Endothelial cell of umbilical vein (primary cell): ENCODE data around the gene RBMS3. TPM values are rescaled to one million over a fixed set of nuclear protein-coding genes. Genes with fewer than 3 reads are reported as not detected.

ENCODE experiments used
- BruUV-seq: library from RNA; stranded (reverse); fragments of 400-500 nt; replicated peaks from 2 replicates; lab custom pipeline; 2021; lab: Mats Ljungman, UMichigan
- CTCF ChIA-PET: fragments of 300-600, 350-600 bp; sonication (Branson Sonifier 250); formaldehyde crosslinking; loops from one replicate; lab custom pipeline; 2021; ENCODE audit warnings: antibody characterized with exemption, inconsistent platforms; lab: Charles Lee
- POLR2A ChIA-PET: fragments of 300-600, 350-600 bp; sonication (Branson Sonifier 250); formaldehyde crosslinking; loops from one replicate; lab custom pipeline; 2021; ENCODE audit warnings: antibody characterized with exemption, inconsistent platforms; lab: Charles Lee
- DNase-seq: peaks from one replicate; pipeline ENCODE4 v3.0.0-alpha.2; 2011; ENCODE audit warnings: low read depth, low spot score
- FAIRE-seq: peaks from 2 replicates; lab custom pipeline; 2011; peaks lifted over from hg19 to GRCh38; lab: Jason Lieb, UNC
- H2AFZ ChIP-seq: 2 replicates; pipeline ENCODE4 v1.6.0; 2012; ENCODE audit warnings: low read depth, low read length, control low read depth, inconsistent platforms
- H3K27ac ChIP-seq: 2 replicates; pipeline ENCODE4 v1.5.1; 2011; ENCODE audit warnings: low read depth, mild to moderate bottlenecking, control low read depth, low read length, moderate library complexity; ENCODE audit not compliant: insufficient read depth
- H3K27me3 ChIP-seq, 2 experiments: 2 replicates each; pipeline versions ENCODE4 v1.6.0 to v1.6.1; 2011; ENCODE audit warnings: low read length in 2 of 2, mixed read lengths in 1 of 2; ENCODE audit not compliant: control insufficient read depth in 2 of 2, insufficient read depth in 2 of 2
- H3K36me3 ChIP-seq, 2 experiments: 2 replicates in 1 of 2; 3 replicates in 1 of 2; pipeline ENCODE4 v1.5.1; 2011; ENCODE audit warnings: low read length in 2 of 2, mild to moderate bottlenecking in 1 of 2, moderate library complexity in 1 of 2; ENCODE audit not compliant: control insufficient read depth in 2 of 2, insufficient read depth in 2 of 2; ENCODE audit errors: extremely low read depth in 1 of 2
- H3K4me1 ChIP-seq: 3 replicates; pipeline ENCODE4 v1.5.1; 2011; ENCODE audit warnings: mild to moderate bottlenecking, low read length; ENCODE audit not compliant: control insufficient read depth, insufficient read depth; ENCODE audit errors: extremely low read depth
- H3K4me2 ChIP-seq: 2 replicates; pipeline ENCODE4 v1.6.1; 2011; ENCODE audit warnings: low read length, control low read depth, mixed read lengths; ENCODE audit not compliant: insufficient read depth
- H3K4me3 ChIP-seq, 3 experiments: fragments of 200-600 bp in 1 of 3; sonication (generic), shearing (Covaris generic) in 1 of 3; replicated peaks in 1 of 3; 2 replicates each; pipeline ENCODE4 v1.5.1; 2011 to 2016; ENCODE audit warnings: control low read depth in 3 of 3, low read length in 3 of 3, mild to moderate bottlenecking in 2 of 3, inconsistent platforms in 1 of 3, low read depth in 1 of 3, moderate library complexity in 1 of 3; ENCODE audit not compliant: insufficient read depth in 1 of 3
- H3K79me2 ChIP-seq: 2 replicates; pipeline ENCODE4 v1.6.0; 2012; ENCODE audit warnings: low read length, inconsistent platforms; ENCODE audit not compliant: control insufficient read depth, insufficient read depth
- H3K9ac ChIP-seq: replicated peaks from 2 replicates; pipeline ENCODE3; 2011; ENCODE audit warnings: low read length, control low read depth; ENCODE audit not compliant: insufficient read depth; ENCODE audit errors: extremely low read depth
- H3K9me1 ChIP-seq: replicated peaks from 3 replicates; pipeline ENCODE4 v1.6.0; 2011; ENCODE audit warnings: mild to moderate bottlenecking, low read length; ENCODE audit not compliant: control insufficient read depth, insufficient read depth; ENCODE audit errors: extremely low read depth
- H3K9me3 ChIP-seq: replicated peaks from 2 replicates; pipeline ENCODE4 v1.5.1; 2012; ENCODE audit warnings: low read length, inconsistent platforms; ENCODE audit not compliant: control insufficient read depth, insufficient read depth
- H4K20me1 ChIP-seq: replicated peaks from 2 replicates; pipeline ENCODE3; 2011; ENCODE audit warnings: mild to moderate bottlenecking, low read length; ENCODE audit not compliant: control insufficient read depth, insufficient read depth; ENCODE audit errors: extremely low read depth
- FOS ChIP-seq: IDR thresholded peaks from 2 replicates; pipeline ENCODE4 v1.6.1; 2011; ENCODE audit warnings: mild to moderate bottlenecking, low read length, moderate library complexity, borderline replicate concordance; ENCODE audit not compliant: insufficient read depth
- GATA2 ChIP-seq: IDR thresholded peaks from 2 replicates; pipeline ENCODE4 v1.7.0; 2011; ENCODE audit warnings: low read depth, mild to moderate bottlenecking, moderate library complexity, mixed read lengths, low read length; ENCODE audit not compliant: insufficient read length, insufficient read depth
- JUN ChIP-seq: IDR thresholded peaks from 2 replicates; pipeline ENCODE4 v1.6.1; 2011; ENCODE audit warnings: borderline replicate concordance, low read depth; ENCODE audit not compliant: insufficient read length, insufficient read depth
- MAX ChIP-seq: IDR thresholded peaks from 2 replicates; pipeline ENCODE4 v1.6.1; 2011; ENCODE audit not compliant: insufficient read depth, insufficient read length
- MYC ChIP-seq: IDR thresholded peaks from one replicate; pipeline ENCODE4 v1.6.1; 2011; ENCODE audit warnings: mild to moderate bottlenecking, low read depth, low read length
- POLR2A ChIP-seq: IDR thresholded peaks from 2 replicates; pipeline ENCODE4 v1.6.1; 2012; ENCODE audit warnings: low read depth, mild to moderate bottlenecking, control low read depth, low read length
- POLR2AphosphoS5 ChIP-seq: IDR thresholded peaks from 2 replicates; pipeline ENCODE4 v1.6.1; 2012; ENCODE audit warnings: low read depth, mild to moderate bottlenecking, control low read depth, low read length, moderate library complexity; ENCODE audit not compliant: insufficient read depth
- dilution Hi-C: fragments of 300-500 bp; cut with MboI; formaldehyde crosslinking; loops from one replicate; pipeline ENCODE4 v1.15.0; 2019; ENCODE audit warnings: low sequenced_read_pairs; ENCODE audit not compliant: extremely low pct_ligation_motif_present
- intact Hi-C: fragments of 100-400 bp; cut with micrococcal nuclease; formaldehyde crosslinking; loops from one replicate; pipeline ENCODE4 v1.10.0; 2022
- polyA plus RNA-seq, 4 experiments: library from polyadenylated mRNA; depleted of rRNA in 3 of 4; stranded (reverse) in 3 of 4; unstranded in 1 of 4; fragments of >200 nt; gene quantifications; 2 replicates each; pipeline versions ENCODE4 v1.2.1 to v1.2.3, GENCODE V29; 2011 to 2012; ENCODE audit warnings: missing spikeins in 1 of 4
- total RNA-seq: library from RNA; stranded (reverse); gene quantifications from 2 replicates; pipeline ENCODE4 v1.2.3, GENCODE V29; 2021
- TF ChIP-seq, protein P1 (sequence below), 2 donors: IDR thresholded peaks; 1 replicate in 1 of 2; 2 replicates in 1 of 2; pipeline ENCODE4 v1.5.1; 2011; ENCODE audit warnings: low read length in 2 of 2, mild to moderate bottlenecking in 2 of 2, moderate library complexity in 2 of 2, control low read depth in 1 of 2, inconsistent platforms in 1 of 2, low read depth in 1 of 2; ENCODE audit not compliant: insufficient read depth in 1 of 2; ENCODE audit errors: extremely low read depth in 1 of 2

The RBMS3 gene
- total and polyA plus RNA-seq, 2 donors (not counting 3 experiments of a cell fraction or from before 2014, with no cell fraction given), result 13.6 to 42.3 TPM

DNA sequence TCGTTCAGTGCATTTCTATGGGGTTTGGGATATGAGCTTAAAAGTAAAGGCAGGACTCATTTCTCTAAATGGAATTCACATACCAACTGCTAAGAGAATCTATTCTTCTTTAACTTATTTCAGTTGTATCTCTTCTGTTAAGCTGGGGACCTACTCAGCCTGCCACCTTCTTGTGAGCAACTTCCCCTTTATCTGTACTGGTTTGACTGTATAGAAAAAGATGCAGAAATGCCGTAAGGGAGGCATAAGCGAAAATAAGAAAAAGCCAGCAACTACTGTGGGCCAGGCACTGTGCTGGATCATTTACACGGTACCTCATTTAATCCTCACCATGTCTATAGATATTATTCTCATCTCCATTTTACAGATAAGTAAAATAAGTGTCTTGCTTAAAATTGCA, 38.4 kb downstream of the RBMS3 start:
- Histone ChIP-seq H3K79me2 (peaks cover 42% of the 10 kb centered on the region), H3K9me3 (no peaks in the 10 kb centered on the region), H3K4me1 (peaks cover 17% of the 10 kb centered on the region), H3K4me3 (no peak overlapping the region), H3K9ac (no peak overlapping the region), H3K27ac (no peak overlapping the region), H2AFZ (no peak overlapping the region), H4K20me1 (peaks cover under 1% of the 10 kb centered on the region), H3K9me1 (no peaks in the 10 kb centered on the region), H3K4me2 (no peak overlapping the region), H3K27me3 (no peaks in the 10 kb centered on the region), H3K36me3 (no peaks in the 10 kb centered on the region)
- FAIRE-seq (no peak), DNase-seq (no peak)
- intact Hi-C loops, result no loop called here
- dilution Hi-C loops, result no loop called here
- ChIA-PET CTCF (interaction anchor here (1.4 kb wide), 1 partner anchor 10 kb away, joined by 3 read pairs; no protein-coding TSS in a partner anchor), POLR2A (no interaction called here)
- BruUV-seq, result no TSS peak
- TF ChIP-seq MYC, result no peak
- no peak for TF ChIP-seq POLR2A
- TF ChIP-seq MAX, result no peak
- TF ChIP-seq POLR2AphosphoS5, result no peak
- TF ChIP-seq, protein P1, sequence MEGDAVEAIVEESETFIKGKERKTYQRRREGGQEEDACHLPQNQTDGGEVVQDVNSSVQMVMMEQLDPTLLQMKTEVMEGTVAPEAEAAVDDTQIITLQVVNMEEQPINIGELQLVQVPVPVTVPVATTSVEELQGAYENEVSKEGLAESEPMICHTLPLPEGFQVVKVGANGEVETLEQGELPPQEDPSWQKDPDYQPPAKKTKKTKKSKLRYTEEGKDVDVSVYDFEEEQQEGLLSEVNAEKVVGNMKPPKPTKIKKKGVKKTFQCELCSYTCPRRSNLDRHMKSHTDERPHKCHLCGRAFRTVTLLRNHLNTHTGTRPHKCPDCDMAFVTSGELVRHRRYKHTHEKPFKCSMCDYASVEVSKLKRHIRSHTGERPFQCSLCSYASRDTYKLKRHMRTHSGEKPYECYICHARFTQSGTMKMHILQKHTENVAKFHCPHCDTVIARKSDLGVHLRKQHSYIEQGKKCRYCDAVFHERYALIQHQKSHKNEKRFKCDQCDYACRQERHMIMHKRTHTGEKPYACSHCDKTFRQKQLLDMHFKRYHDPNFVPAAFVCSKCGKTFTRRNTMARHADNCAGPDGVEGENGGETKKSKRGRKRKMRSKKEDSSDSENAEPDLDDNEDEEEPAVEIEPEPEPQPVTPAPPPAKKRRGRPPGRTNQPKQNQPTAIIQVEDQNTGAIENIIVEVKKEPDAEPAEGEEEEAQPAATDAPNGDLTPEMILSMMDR (IDR thresholded peaks at IDR 0.05; ENCODE audit: extremely low read depth in 1 of 2, insufficient read depth in 1 of 2, low read depth in 1 of 2, low read length in 2 of 2), result no peak
- TF ChIP-seq FOS, result no peak
- no peak for TF ChIP-seq JUN
- no peak for TF ChIP-seq GATA2
